Measurements from ENCODE around the gene FOSL1.

The FOSL1 gene

DNA sequence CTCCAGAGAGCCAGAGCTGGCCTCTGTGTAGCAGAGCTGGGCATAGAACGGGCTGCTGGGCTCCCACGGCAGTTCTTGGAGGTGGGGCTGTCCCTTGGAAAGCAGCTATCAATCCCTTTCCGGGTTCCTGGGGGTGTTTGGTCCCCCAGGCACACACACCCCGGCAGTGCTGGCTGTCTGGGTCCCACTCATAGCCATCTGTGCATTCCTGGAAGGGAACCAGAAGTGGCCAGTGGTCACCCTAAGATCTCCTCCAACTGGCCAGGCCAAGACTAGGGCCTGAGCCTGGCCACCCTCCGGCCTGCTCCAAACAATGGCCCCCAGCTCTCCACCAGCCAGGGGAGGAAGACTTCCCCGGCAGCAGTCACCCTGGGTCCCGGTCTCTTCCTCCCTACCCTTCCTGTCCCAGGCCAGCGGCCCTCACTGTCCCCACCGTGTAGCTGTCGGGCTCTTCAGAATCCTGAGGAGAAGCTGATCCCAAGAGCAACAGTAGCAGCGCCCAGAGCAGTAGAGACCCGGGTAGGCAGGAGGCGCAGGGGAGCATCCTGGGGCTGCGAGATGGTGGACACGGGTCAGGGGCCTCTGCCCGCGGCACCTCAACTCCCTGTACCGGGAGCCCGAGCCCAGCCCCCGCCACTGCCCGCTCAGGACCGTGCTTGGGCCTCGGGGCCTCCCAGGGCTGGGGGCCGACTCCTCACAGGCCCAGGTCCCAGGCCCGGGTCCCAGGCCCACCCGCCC is 28.2 kb downstream of the FOSL1 start:
- H3K9me3 ChIP-seq (ENCODE audit: control insufficient read depth, insufficient read depth, low read length) = no peaks in the 10 kb centered on the region
- peaks cover 6% of the 10 kb centered on the region; the same call in 1 of the 2 replicates for H3K36me3 ChIP-seq (ENCODE audit: insufficient read depth, low read length)
- H3K9ac ChIP-seq (ENCODE audit: low read depth, low read length) = peak overlapping the region; percentile 30
- no peaks in the 10 kb centered on the region for H3K4me1 ChIP-seq (ENCODE audit: insufficient read depth, low read length)

- H3K9me3 ChIP-seq (ENCODE audit: control insufficient read depth, insufficient read depth, low read length) = no peaks in the 10 kb centered on the region
- H3K36me3 ChIP-seq (ENCODE audit: insufficient read depth, low read length) = peaks cover 6% of the 10 kb centered on the region; the same call in 1 of the 2 replicates
- H3K9ac ChIP-seq (ENCODE audit: low read depth, low read length) = no peak overlapping the region
- H3K4me1 ChIP-seq (ENCODE audit: insufficient read depth, low read length) = no peaks in the 10 kb centered on the region
Measured at GRCh38 chr11:65870706-65871681, 29.2 kb downstream of the FOSL1 start.

- Histone ChIP-seq H3K9ac (ENCODE audit: low read depth, low read length) (no peak overlapping the region), H3K36me3 (ENCODE audit: insufficient read depth, low read length) (peaks cover 6% of the 10 kb centered on the region; the same call in 1 of the 2 replicates), H3K4me1 (ENCODE audit: insufficient read depth, low read length) (no peaks in the 10 kb centered on the region), H3K9me3 (ENCODE audit: control insufficient read depth, insufficient read depth, low read length) (no peaks in the 10 kb centered on the region)
Measured at GRCh38 chr11:65870307-65870658, 29.9 kb downstream of the FOSL1 start.

DNA sequence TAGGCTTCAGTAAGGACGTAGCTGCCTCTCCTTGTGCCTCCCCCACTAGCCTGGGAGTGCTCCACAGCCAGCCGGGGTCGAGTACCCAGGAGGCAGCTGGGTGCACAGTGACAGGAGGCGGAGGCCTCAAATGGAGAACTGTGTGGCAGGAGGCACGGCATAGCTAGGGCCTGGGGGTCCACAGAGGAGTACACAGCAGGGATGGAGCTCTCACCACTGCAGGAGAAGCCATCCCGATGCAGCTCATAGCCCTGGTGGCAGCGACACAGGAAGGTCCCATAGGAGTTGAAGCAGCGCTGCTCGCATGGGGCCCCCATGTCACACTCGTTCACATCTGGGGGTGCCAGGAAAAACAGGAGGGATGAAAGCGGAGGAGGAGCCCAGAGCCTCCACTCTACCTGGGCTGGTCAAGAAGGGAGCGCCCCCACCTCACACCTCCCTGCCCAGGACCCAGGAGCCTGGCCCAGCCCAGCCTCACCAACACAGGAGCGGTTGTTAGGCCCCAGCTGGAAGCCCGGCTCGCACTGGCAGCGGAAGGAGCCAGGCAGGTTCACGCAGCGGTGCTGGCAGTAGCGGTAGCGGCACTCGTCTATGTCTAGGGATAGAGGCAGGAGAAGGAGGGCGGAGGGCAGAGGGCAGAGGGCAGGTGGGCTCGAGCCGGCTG is 30.4 kb downstream of the FOSL1 start:
- Histone ChIP-seq H3K9me3 (ENCODE audit: control insufficient read depth, insufficient read depth, low read length) (no peaks in the 10 kb centered on the region), H3K9ac (ENCODE audit: low read depth, low read length) (no peak overlapping the region), H3K4me1 (ENCODE audit: insufficient read depth, low read length) (no peaks in the 10 kb centered on the region), H3K36me3 (ENCODE audit: insufficient read depth, low read length) (peaks cover 8% of the 10 kb centered on the region; the same call in 1 of the 2 replicates)

DNA sequence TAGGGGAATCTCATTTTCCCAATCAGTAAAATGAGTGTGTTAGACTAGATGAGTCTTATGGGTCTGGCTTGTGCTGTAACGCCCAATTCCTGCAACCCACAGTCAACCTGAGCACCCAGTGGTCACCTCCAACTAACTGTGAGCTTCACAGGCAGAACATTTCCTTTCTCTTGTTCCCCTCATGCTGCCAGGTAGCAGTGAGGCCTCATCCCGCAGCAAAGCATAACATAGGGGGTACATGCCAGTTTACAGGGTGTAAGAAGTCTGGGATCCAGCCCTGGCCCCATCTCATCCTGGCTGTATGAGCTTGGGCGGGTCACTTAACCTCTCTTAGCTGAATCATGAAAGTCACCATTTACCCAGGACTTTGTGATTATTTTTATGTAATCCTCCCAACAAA is 31.3 kb downstream of the FOSL1 start:
- Histone ChIP-seq H3K9ac (ENCODE audit: low read depth, low read length) (no peak overlapping the region), H3K4me1 (ENCODE audit: insufficient read depth, low read length) (no peaks in the 10 kb centered on the region), H3K9me3 (ENCODE audit: control insufficient read depth, insufficient read depth, low read length) (no peaks in the 10 kb centered on the region), H3K36me3 (ENCODE audit: insufficient read depth, low read length) (peaks cover 10% of the 10 kb centered on the region; the same call in 1 of the 2 replicates)

DNA sequence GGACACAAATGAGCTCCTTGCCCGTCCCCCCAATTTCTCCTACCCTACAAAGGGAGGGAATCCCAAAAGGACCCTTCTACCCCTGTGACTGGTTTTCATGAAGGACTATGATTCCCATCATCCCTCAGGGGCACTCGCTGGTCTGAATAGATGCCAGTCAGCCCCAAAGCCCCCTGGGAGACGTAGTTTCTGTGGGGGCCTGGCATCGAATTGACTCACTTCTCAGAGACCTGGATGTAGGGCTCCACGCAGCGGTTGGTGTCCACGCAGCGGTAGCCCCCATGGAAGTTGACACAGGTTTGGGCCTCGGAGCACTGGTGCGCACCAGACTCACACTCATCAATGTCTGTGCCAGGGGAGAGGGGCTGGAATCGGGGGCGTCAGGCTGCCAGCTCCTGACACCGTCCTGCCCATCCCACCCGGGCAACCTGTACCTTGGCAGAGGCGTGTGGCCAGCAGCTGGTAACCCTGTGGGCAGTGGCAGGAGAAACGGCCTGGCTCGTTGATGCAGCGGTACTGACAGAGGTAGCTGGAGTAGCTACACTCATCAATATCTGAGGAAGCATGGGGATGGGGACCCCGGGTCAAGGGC is 32.0 kb downstream of the FOSL1 start:
- Histone ChIP-seq H3K36me3 (ENCODE audit: insufficient read depth, low read length) (peaks cover 12% of the 10 kb centered on the region; the same call in 1 of the 2 replicates), H3K9ac (ENCODE audit: low read depth, low read length) (peak overlapping the region; percentile 46; the same call in 1 of the 2 replicates), H3K9me3 (ENCODE audit: control insufficient read depth, insufficient read depth, low read length) (no peaks in the 10 kb centered on the region), H3K4me1 (ENCODE audit: insufficient read depth, low read length) (no peaks in the 10 kb centered on the region)

- peak overlapping the region; percentile 46; the same call in 1 of the 2 replicates for H3K9ac ChIP-seq (ENCODE audit: low read depth, low read length)
- no peaks in the 10 kb centered on the region for H3K9me3 ChIP-seq (ENCODE audit: control insufficient read depth, insufficient read depth, low read length)
- no peaks in the 10 kb centered on the region for H3K4me1 ChIP-seq (ENCODE audit: insufficient read depth, low read length)
- H3K36me3 ChIP-seq (ENCODE audit: insufficient read depth, low read length) = peaks cover 12% of the 10 kb centered on the region; the same call in 1 of the 2 replicates
Measured at GRCh38 chr11:65867284-65868071, 32.7 kb downstream of the FOSL1 start.

DNA sequence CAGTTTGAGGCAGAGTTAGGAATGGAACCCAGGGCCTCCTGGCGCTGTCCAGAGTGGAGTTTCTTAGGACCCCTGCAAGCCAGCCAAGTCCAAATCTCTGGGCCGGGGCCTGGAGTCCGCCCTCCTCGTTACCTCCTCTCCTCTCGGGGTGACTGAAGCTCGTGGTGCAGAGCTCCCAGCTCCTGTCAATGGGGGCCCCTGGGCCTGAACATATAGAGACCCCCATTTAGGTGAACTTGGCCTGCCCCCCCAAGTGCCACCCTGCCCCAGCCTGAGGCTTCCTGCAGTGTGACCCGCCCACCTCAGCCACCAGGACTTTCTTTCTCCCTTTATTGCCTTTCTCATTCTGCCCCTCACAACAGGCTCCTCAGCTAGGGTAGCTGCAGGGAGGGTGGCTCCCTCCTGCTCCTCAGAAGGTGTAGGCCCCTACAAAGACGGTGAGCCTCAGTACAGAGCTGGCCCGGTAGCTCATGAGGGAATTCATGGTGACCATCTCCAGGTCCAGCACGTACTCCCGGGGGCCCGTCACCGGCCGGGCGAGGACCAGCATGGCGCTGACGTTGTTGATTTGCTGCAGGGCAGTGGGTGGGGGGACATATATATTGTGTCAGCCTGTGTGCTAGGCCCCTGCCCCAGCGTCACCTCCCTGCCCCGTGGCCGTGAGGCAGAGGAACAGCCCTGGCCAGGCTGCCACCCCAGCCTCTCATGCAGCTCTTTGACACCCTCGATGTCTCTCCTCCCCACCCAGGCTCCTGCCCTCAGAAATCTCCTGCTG is 33.5 kb downstream of the FOSL1 start:
- Histone ChIP-seq H3K36me3 (ENCODE audit: insufficient read depth, low read length) (peaks cover 12% of the 10 kb centered on the region; the same call in 1 of the 2 replicates), H3K4me1 (ENCODE audit: insufficient read depth, low read length) (no peaks in the 10 kb centered on the region), H3K9me3 (ENCODE audit: control insufficient read depth, insufficient read depth, low read length) (no peaks in the 10 kb centered on the region), H3K9ac (ENCODE audit: low read depth, low read length) (no peak overlapping the region)

DNA sequence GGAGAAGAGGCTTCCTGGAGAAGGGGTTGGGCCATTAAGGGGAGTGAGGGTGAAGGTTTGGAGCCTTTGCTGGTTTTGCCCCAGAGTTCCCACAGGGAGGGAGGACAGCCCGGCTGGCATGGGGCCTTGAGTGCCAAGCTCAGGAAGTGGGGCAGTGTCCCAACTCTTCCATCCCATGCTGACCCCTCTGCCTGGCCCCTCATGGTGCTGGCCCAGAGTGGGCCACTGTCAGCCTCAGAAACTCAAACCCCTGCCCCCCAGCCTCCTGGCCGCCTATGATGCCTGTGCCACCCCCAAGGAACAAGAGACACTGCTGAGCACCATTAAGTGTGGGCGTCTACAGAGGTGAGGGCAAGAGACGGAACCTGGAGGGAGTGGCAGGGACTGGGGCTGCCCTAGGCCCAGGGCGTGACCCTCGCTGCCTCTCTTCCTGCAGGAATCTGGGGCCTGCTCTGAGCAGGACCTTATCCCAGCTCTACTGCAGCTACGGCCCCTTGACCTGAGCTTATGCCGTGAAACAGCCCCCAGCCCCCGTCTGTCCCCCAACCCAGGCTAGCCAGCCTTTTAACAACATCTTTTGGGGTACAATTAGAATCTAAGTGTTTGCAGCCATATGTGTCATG is 34.5 kb downstream of the FOSL1 start:
- Histone ChIP-seq H3K36me3 (ENCODE audit: insufficient read depth, low read length) (peaks cover 12% of the 10 kb centered on the region), H3K4me1 (ENCODE audit: insufficient read depth, low read length) (no peaks in the 10 kb centered on the region; the same call in 1 of the 2 replicates), H3K9me3 (ENCODE audit: control insufficient read depth, insufficient read depth, low read length) (no peaks in the 10 kb centered on the region), H3K9ac (ENCODE audit: low read depth, low read length) (no peak overlapping the region)

- Histone ChIP-seq H3K4me1 (ENCODE audit: insufficient read depth, low read length) (no peaks in the 10 kb centered on the region; the same call in 1 of the 2 replicates), H3K36me3 (ENCODE audit: insufficient read depth, low read length) (peaks cover 12% of the 10 kb centered on the region), H3K9me3 (ENCODE audit: control insufficient read depth, insufficient read depth, low read length) (no peaks in the 10 kb centered on the region), H3K9ac (ENCODE audit: low read depth, low read length) (no peak overlapping the region)
Measured at GRCh38 chr11:65864706-65865471, 35.3 kb downstream of the FOSL1 start.

GRCh38 chr11:65863889-65864705 is 36.1 kb downstream of the FOSL1 start:
- Histone ChIP-seq H3K9me3 (ENCODE audit: control insufficient read depth, insufficient read depth, low read length) (no peaks in the 10 kb centered on the region), H3K36me3 (ENCODE audit: insufficient read depth, low read length) (peaks cover 8% of the 10 kb centered on the region), H3K4me1 (ENCODE audit: insufficient read depth, low read length) (no peaks in the 10 kb centered on the region; the same call in 1 of the 2 replicates), H3K9ac (ENCODE audit: low read depth, low read length) (no peak overlapping the region)

Data from ES-I3 (cell line).